ENCODE data around the gene GINM1.
A peak's percentile ranks its signal among the peaks of the same experiment; 100 is the strongest.

The GINM1 gene

DNA sequence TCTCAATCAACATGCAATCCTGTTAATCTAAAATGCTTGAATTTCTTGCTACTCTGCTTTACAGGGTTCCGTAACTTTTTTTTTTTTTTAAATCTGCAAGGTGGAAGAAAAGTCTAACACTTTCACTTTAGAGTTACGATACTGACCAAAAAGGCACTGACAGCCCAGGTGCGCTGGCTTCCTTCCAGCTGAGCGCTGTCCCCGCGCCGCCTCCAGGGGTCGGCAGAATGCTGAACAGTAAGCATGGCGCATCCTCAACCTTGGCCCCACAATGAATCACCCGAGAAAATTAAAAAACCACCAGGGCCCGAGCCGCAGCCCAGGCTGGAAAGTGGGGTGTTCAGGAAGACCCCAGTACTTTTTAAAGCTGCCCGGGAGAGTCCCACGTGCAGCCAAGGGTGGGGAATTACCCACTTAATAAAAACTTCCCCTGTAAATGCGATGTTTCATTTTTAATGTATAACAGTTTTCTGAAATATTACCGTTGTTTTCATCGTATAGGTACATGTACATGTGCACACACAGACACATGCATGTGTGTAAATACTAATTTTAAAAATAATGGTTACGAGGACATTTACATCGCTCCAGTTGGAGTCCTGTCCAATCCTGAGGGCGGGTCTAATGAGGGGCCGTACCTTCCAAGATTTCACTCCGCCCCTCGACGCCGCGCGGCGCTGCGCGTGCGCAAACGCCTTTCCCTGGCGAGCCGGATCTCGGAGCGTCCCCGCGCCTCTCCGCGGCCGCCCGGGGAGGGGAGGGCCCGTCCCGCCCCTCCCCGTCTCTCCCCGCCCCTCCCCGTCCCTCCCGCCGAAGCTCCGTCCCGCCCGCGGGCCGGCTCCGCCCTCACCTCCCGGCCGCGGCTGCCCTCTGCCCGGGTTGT, at the start of gene GINM1:
TSS of gene GINM1 (plus strand) at position 849 of the 883 bp plus-strand sequence. CDS start 40 bp downstream, outside the sequence.
- peak; percentile 85 to 90 for DNase-seq (ENCODE audit: low read depth in 2 of 2, low spot score in 1 of 2)

- DNase-seq (ENCODE audit: low read depth in 2 of 2, low spot score in 1 of 2): no peak
Observed at GRCh38 chr6:149529650-149530049, 36.5 kb upstream of the GINM1 start.

- DNase-seq (ENCODE audit: low read depth in 2 of 2, low spot score in 1 of 2): no peak
Observed at GRCh38 chr6:149534742-149535141, 31.4 kb upstream of the GINM1 start.

GRCh38 chr6:149541139-149541538, 25.0 kb upstream of the GINM1 start:
- DNase-seq (ENCODE audit: low read depth in 2 of 2, low spot score in 1 of 2): no peak

- DNase-seq (ENCODE audit: low read depth in 2 of 2, low spot score in 1 of 2): no peak
Observed at GRCh38 chr6:149544646-149545257, 21.4 kb upstream of the GINM1 start.

GRCh38 chr6:149545258-149545753, 20.9 kb upstream of the GINM1 start:
- DNase-seq (ENCODE audit: low read depth in 2 of 2, low spot score in 1 of 2): peak; percentile 18 to 30

DNA sequence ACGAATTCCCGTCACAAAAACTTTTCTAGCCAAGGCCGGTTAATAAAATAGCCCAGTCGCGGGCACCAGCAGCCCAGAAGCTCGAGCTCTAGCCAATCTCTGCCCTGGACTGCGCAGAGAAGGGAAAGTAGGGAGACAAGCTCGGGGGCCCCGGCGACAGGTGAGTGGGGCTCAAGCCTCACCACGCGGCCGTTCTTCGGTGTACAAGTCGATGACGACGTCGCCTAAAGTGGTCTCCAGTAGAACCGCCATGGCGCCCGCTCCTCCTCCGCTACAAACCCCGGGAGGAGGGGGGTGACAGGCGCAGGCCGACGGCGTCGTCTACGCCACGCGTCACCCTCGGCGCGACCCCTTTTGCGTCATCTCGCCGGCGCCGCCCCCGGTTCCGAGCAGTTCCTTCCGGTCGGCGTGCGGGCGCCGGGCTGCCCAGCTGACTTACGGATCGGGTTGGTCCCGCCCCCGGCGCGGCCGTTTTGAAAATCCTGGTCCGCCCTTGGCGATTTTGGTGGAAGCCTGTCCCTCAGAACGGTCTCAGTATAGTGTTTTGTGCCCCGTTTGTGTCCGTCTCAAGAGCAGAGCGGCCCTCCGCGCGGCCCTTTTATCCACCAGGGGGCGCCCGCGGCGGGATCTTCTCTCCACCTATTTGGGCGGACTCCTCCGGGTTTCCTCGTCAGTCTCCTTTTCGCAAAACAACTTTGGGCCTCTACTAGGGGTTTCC, 20.3 kb upstream of the GINM1 start, which contains the start of gene PPIL4:
TSS of gene PPIL4 (minus strand) at position 290 of the 718 bp plus-strand sequence. CDS start at position 252, 38 bp downstream.
- peak; percentile 91 to 92 for DNase-seq (ENCODE audit: low read depth in 2 of 2, low spot score in 1 of 2)

GRCh38 chr6:149551920-149552319, 14.3 kb upstream of the GINM1 start:
- DNase-seq (ENCODE audit: low read depth in 2 of 2, low spot score in 1 of 2): no peak

DNA sequence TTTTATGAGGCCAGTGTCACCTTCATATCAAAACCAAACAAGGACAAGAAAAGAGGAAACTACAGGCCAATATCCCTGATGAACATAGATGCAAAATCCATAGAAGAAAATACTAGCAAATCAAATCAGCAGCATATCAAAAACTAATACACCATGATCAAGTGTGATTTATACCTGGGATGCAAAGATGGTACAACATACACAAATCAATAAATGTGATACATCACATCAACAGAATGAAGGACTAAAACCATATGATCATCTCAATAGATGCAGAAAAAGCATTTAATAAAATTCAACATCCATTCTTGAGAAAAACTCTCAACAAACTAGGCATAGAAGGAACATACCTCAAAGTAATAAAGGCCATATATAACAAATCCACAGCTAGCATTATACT, 8.1 kb upstream of the GINM1 start:
- DNase-seq (ENCODE audit: low read depth in 2 of 2, low spot score in 1 of 2): no peak

- DNase-seq (ENCODE audit: low read depth in 2 of 2, low spot score in 1 of 2): no peak
Observed at GRCh38 chr6:149559389-149559788, 6.8 kb upstream of the GINM1 start.

DNA sequence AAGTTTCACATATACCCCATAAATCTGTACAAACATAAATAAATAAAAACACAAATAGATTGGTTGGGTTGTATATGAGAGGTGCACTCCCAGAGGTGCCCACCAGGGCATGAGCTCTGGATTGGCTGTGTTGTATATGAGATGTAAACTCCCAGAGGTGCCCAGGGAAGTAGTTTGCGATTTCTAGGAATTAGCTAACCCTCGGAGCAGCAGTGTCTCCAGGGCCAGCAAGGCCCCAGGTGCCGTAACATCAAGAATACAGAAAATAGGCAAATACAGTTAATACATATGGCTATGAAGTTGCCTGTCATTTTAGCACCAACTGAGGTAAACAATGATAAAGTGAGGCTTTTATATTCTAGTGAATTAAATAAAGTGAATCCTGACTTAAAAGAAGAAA, 5.4 kb upstream of the GINM1 start:
- no peak for DNase-seq (ENCODE audit: low read depth in 2 of 2, low spot score in 1 of 2)

- DNase-seq (ENCODE audit: low read depth in 2 of 2, low spot score in 1 of 2): no peak
Observed at GRCh38 chr6:149563203-149563927, 2.8 kb upstream of the GINM1 start.

DNA sequence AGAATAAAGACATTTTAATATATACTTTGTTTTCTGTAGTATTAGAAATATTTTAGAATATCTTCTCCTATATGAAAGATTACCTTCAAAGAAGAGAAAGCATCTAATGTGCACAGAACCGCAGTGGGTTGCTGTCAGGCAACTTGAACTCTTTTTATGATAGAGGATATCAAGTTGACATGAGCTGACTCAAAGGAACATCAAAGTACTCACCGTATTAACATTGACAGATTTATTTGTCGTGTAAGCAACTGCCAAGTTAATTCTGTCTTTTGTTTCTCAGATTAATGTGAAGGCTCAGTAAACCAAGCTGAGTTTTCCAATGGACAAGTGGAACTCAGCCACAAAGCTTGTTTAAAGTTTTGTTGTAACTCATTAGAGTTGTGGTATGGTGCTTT, 2.2 kb upstream of the GINM1 start:
- DNase-seq (ENCODE audit: low read depth in 2 of 2, low spot score in 1 of 2): no peak

DNA sequence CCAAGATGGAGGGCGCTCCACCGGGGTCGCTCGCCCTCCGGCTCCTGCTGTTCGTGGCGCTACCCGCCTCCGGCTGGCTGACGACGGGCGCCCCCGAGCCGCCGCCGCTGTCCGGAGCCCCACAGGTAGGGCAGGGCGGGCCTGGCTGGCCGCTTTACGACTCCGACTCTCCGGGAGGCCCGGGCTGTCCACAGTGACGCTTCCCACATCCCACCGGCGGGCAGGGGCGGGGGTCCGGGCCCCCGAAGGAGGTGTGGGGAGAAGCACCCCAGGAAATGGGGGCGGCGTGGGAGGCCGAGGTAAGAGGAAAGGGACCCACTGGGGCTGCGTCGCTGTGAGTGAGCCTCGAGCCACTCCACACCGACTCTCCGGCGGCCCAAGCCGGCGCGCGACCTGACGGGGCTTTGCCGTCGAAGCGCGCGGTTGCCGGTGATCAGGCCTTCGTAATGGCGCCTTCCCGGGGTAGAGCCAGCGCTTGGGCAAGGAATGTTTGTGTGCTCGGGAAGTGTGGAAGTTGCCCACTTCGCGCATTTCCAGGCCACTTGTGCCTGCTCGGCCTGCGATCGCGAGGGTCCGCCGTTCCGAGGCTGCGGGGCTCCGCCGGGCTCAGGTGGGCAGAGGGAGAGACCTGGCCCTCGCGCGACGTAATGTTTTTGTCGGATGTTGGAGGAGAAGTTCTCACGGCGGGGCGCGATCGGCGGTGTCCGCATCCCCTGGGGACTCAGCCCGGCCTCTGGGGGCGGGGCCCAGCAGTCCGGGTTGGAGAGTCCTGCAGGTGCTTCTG, 427 bp downstream of the GINM1 start:
- peak in 1 of 2 donors; percentile 36 for DNase-seq (ENCODE audit: low read depth in 2 of 2, low spot score in 1 of 2)

DNA sequence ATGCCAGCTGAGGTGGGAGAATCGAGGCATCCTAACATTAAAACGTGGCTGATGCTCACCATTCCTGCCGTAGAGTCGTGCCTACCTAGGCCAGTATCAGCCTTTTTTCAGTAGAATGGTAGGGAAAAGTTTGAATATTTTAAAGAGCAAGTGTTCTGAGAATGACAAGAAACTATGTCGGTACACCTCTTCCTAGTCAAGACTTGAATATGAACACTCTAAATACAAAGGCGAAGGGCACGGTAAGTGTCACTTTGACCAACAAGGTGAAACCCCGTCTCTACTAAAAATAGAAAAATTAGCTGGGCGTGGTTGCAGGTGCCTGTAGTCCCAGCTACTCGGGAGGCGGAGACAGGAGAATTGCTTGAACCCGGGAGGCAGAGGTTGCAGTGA, 1.0 kb downstream of the GINM1 start:
- DNase-seq (ENCODE audit: low read depth in 2 of 2, low spot score in 1 of 2): no peak

GRCh38 chr6:149567945-149568585, 1.9 kb downstream of the GINM1 start:
- no peak for DNase-seq (ENCODE audit: low read depth in 2 of 2, low spot score in 1 of 2)

DNA sequence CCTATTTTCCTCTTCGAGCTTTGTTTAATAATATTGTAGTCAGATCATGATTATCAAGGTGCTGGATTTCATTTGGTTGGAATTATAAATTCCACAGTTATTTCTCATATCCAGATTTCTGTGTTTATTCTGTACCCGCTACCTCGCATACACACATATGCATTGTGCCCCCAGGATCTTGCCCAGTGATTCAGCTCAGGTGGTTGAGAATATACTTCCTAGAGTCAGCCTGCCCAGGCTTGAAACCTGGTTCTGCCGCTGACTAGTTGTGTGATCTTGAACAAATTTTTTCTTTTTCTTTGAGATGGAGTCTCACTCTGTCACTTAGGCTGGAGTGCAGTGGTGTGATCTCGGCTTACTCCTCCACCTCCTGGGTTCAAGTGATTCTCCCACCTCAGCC, 14.7 kb downstream of the GINM1 start:
- no peak for DNase-seq (ENCODE audit: low read depth in 2 of 2, low spot score in 1 of 2)

DNA sequence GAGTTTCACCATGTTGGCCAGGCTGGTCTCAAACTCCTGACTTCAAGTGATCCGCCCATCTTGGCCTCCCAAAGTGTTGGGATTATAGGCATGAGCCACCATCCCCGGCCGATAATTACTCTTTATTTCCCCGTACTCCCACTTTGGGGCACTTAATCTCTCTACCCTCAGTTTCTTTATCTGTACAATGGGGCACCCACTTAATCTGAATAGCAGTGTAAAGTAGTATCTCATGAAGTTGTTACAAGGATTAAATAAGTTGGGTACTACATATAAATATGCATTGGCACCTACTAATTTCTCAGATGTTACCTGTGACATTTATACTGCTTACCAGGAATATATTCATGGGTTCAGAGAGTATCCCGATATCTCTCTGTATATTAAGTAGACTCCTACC, 15.2 kb downstream of the GINM1 start:
- DNase-seq (ENCODE audit: low read depth in 2 of 2, low spot score in 1 of 2): no peak

- no peak for DNase-seq (ENCODE audit: low read depth in 2 of 2, low spot score in 1 of 2)
Observed at GRCh38 chr6:149586149-149586548, 20.0 kb downstream of the GINM1 start.

DNA sequence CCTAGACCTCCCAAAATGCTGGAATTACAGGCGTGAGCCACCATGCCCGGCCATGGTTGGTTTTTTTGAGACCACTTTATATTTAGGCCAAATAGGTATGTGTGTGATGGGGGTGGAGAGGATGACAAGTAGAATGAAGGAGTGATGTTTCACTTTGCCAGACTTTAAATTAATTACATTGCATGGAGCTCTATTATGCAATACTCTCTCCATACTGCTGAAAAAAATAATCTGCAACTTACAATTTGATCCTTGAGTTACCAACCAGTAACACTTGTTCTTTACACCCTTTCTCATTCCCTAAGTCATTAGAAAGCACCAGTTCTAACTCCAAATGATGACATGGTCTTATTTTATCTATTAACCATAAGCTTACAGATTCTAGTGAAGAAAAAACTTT, 26.8 kb downstream of the GINM1 start:
- no peak for DNase-seq (ENCODE audit: low read depth in 2 of 2, low spot score in 1 of 2)

Measured in stimulated activated CD8-positive, alpha-beta memory T cell treated with anti-CD3 and anti-CD28 coated beads, Interleukin-4, amount 100 ng/mL, for 4 hours (primary cell).